ENCODE measurements around the gene AGT. TPM values are rescaled to one million over a fixed set of nuclear protein-coding genes. Genes with fewer than 3 reads are reported as not detected.

Gene AGT
- 0.42 TPM in 1 of 2 replicates, not detected in the other for total RNA-seq (2014; rRNA removed; shearing (Covaris generic))

- peak; percentile 81 for DNase-seq (ENCODE audit: low read depth)
These were observed at the start of gene AGT for GRCh38 chr1:230713915-230714764. Gene AGT, minus strand, starts transcription at chr1:230714122. Its CDS starts 3,299 bp downstream, at chr1:230710823.

GRCh38 chr1:230761443-230762167 is 47.7 kb upstream of the AGT start:
- no peak for DNase-seq (ENCODE audit: low read depth)

GRCh38 chr1:230760360-230760827 is 46.5 kb upstream of the AGT start:
- no peak for DNase-seq (ENCODE audit: low read depth)

GRCh38 chr1:230759369-230760065 is 45.6 kb upstream of the AGT start:
- no peak for DNase-seq (ENCODE audit: low read depth)

GRCh38 chr1:230758709-230759368 is 44.9 kb upstream of the AGT start:
- DNase-seq (ENCODE audit: low read depth) = no peak

GRCh38 chr1:230757856-230758708 is 44.2 kb upstream of the AGT start:
- no peak for DNase-seq (ENCODE audit: low read depth)

GRCh38 chr1:230754796-230755195 is 40.9 kb upstream of the AGT start:
- peak; percentile 75 for DNase-seq (ENCODE audit: low read depth)

GRCh38 chr1:230753586-230754251 is 39.8 kb upstream of the AGT start:
- DNase-seq (ENCODE audit: low read depth) = no peak

- no peak for DNase-seq (ENCODE audit: low read depth)
These were observed 39.3 kb upstream of the AGT start for GRCh38 chr1:230753191-230753585.

- no peak for DNase-seq (ENCODE audit: low read depth)
These were observed 38.5 kb upstream of the AGT start for GRCh38 chr1:230752407-230752806.

- DNase-seq (ENCODE audit: low read depth) = no peak
These were observed 37.2 kb upstream of the AGT start for GRCh38 chr1:230750986-230751625.

GRCh38 chr1:230750576-230750975 is 36.7 kb upstream of the AGT start:
- DNase-seq (ENCODE audit: low read depth) = no peak

GRCh38 chr1:230749635-230750034 is 35.7 kb upstream of the AGT start:
- no peak for DNase-seq (ENCODE audit: low read depth)

- no peak for DNase-seq (ENCODE audit: low read depth)
These were observed 35.2 kb upstream of the AGT start for GRCh38 chr1:230749150-230749549.

- no peak for DNase-seq (ENCODE audit: low read depth)
These were observed 34.2 kb upstream of the AGT start for GRCh38 chr1:230747890-230748800.

- DNase-seq (ENCODE audit: low read depth) = no peak
These were observed 33.3 kb upstream of the AGT start, which contains the start of gene CAPN9 for GRCh38 chr1:230747127-230747730. Gene CAPN9, plus strand, starts transcription at chr1:230747388. Its CDS starts 109 bp downstream, at chr1:230747497.

- DNase-seq (ENCODE audit: low read depth) = no peak
These were observed 32.7 kb upstream of the AGT start for GRCh38 chr1:230746617-230747016.

- DNase-seq (ENCODE audit: low read depth) = no peak
These were observed 31.1 kb upstream of the AGT start for GRCh38 chr1:230745071-230745470.

Measured in M059J (cell line).